Measurements from ENCODE around the gene MTCL3.

Gene MTCL3

DNA sequence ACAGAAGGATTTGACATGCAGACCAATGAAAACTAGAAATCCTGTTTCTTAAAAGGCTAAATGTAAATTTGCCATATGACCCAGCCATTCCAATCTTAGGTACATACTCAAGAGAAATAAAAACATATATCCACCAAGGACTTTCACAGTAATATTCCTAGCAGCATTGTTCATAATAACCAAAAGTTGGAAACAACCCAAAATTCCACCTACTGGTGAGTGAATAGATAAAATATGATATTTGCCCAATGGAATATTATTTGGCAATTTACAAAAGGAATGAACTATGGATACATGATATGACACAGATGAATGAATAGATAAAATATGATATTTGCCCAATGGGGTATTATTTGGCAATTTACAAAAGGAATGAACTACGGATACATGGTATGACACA is 22.7 kb downstream of the MTCL3 start:
- Mint-ChIP-seq H3K36me3 (peaks cover 4% of the 10 kb centered on the region), H3K4me1 (no peaks in the 10 kb centered on the region), H3K27me3 (ENCODE audit: low read depth) (no peaks in the 10 kb centered on the region), H3K4me3 (no peak overlapping the region), H3K27ac (no peak overlapping the region), H3K9me3 (peaks cover 3% of the 10 kb centered on the region; the same call in 1 of the 2 replicates)
- ATAC-seq (no peak), DNase-seq (ENCODE audit: low spot score) (no peak)
- TF ChIP-seq, protein P1, sequence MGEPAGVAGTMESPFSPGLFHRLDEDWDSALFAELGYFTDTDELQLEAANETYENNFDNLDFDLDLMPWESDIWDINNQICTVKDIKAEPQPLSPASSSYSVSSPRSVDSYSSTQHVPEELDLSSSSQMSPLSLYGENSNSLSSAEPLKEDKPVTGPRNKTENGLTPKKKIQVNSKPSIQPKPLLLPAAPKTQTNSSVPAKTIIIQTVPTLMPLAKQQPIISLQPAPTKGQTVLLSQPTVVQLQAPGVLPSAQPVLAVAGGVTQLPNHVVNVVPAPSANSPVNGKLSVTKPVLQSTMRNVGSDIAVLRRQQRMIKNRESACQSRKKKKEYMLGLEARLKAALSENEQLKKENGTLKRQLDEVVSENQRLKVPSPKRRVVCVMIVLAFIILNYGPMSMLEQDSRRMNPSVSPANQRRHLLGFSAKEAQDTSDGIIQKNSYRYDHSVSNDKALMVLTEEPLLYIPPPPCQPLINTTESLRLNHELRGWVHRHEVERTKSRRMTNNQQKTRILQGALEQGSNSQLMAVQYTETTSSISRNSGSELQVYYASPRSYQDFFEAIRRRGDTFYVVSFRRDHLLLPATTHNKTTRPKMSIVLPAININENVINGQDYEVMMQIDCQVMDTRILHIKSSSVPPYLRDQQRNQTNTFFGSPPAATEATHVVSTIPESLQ (CRISPR knock-in tag; IDR thresholded peaks at IDR 0.05) = no peak
- TF ChIP-seq NFYB (CRISPR knock-in tag; conservative IDR thresholded peaks at IDR 0.05; ENCODE audit: low read depth) (no peak), GTF2I (CRISPR knock-in tag; conservative IDR thresholded peaks at IDR 0.05) (no peak), JAZF1 (CRISPR knock-in tag; IDR thresholded peaks at IDR 0.05) (no peak), ZNF396 (CRISPR knock-in tag; IDR thresholded peaks at IDR 0.05; ENCODE audit: borderline replicate concordance) (no peak), FOXK1 (CRISPR knock-in tag; IDR thresholded peaks at IDR 0.05) (no peak), FOXP1 (CRISPR knock-in tag; IDR thresholded peaks at IDR 0.05; ENCODE audit: borderline replicate concordance) (no peak), SMAD3 (CRISPR knock-in tag; IDR thresholded peaks at IDR 0.05; ENCODE audit: borderline replicate concordance) (no peak), TEAD4 (CRISPR knock-in tag; IDR thresholded peaks at IDR 0.05) (no peak), GABPB1 (CRISPR knock-in tag; IDR thresholded peaks at IDR 0.05) (no peak)
- TF ChIP-seq, protein P2, sequence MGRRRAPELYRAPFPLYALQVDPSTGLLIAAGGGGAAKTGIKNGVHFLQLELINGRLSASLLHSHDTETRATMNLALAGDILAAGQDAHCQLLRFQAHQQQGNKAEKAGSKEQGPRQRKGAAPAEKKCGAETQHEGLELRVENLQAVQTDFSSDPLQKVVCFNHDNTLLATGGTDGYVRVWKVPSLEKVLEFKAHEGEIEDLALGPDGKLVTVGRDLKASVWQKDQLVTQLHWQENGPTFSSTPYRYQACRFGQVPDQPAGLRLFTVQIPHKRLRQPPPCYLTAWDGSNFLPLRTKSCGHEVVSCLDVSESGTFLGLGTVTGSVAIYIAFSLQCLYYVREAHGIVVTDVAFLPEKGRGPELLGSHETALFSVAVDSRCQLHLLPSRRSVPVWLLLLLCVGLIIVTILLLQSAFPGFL (CRISPR knock-in tag; IDR thresholded peaks at IDR 0.05; ENCODE audit: borderline replicate concordance) = no peak
- TF ChIP-seq, protein P3, sequence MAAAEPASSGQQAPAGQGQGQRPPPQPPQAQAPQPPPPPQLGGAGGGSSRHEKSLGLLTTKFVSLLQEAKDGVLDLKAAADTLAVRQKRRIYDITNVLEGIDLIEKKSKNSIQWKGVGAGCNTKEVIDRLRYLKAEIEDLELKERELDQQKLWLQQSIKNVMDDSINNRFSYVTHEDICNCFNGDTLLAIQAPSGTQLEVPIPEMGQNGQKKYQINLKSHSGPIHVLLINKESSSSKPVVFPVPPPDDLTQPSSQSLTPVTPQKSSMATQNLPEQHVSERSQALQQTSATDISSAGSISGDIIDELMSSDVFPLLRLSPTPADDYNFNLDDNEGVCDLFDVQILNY (CRISPR knock-in tag; IDR thresholded peaks at IDR 0.05) = no peak
- TF ChIP-seq, protein P4, sequence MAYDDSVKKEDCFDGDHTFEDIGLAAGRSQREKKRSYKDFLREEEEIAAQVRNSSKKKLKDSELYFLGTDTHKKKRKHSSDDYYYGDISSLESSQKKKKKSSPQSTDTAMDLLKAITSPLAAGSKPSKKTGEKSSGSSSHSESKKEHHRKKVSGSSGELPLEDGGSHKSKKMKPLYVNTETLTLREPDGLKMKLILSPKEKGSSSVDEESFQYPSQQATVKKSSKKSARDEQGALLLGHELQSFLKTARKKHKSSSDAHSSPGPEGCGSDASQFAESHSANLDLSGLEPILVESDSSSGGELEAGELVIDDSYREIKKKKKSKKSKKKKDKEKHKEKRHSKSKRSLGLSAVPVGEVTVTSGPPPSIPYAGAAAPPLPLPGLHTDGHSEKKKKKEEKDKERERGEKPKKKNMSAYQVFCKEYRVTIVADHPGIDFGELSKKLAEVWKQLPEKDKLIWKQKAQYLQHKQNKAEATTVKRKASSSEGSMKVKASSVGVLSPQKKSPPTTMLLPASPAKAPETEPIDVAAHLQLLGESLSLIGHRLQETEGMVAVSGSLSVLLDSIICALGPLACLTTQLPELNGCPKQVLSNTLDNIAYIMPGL (CRISPR knock-in tag; IDR thresholded peaks at IDR 0.05) = no peak
- TF ChIP-seq, protein P5, sequence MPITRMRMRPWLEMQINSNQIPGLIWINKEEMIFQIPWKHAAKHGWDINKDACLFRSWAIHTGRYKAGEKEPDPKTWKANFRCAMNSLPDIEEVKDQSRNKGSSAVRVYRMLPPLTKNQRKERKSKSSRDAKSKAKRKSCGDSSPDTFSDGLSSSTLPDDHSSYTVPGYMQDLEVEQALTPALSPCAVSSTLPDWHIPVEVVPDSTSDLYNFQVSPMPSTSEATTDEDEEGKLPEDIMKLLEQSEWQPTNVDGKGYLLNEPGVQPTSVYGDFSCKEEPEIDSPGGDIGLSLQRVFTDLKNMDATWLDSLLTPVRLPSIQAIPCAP (CRISPR knock-in tag; IDR thresholded peaks at IDR 0.05) = no peak
- POLR2A ChIA-PET = no interaction called here
- CTCF ChIA-PET = interaction anchor here (1.9 kb wide), 1 partner anchor 20 kb away, joined by 10 read pairs; no protein-coding TSS in a partner anchor

DNA sequence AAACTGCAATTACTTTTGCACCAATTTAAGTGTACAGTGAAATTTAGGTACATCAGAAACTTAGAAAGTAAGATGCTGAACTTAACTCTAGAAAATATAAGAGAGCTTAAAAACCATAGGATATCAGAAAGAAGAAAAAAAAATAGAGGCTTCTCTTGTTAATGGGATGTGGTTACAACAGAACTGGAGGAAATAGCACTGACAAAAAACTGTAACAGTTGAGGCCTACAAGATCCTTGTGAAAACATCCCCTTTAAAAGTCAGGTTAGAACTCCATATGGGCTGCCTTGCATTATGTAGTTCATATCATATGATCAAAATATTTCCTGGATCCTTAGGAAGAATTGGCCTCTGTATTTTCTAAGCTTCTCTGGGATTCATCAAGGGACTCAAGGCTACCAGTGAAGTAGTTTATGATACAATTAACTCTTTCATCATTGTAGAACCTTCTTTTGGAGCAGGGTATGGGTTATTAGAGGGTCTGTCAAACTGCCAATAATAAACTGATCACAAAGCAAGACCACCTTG is 24.8 kb downstream of the MTCL3 start:
- CTCF ChIA-PET = interaction anchor here (3.3 kb wide), 1 partner anchor 22 kb away, joined by 30 read pairs; no protein-coding TSS in a partner anchor
- TF ChIP-seq SMAD4 (CRISPR knock-in tag; IDR thresholded peaks at IDR 0.05) = no peak
- TF ChIP-seq, protein P6, sequence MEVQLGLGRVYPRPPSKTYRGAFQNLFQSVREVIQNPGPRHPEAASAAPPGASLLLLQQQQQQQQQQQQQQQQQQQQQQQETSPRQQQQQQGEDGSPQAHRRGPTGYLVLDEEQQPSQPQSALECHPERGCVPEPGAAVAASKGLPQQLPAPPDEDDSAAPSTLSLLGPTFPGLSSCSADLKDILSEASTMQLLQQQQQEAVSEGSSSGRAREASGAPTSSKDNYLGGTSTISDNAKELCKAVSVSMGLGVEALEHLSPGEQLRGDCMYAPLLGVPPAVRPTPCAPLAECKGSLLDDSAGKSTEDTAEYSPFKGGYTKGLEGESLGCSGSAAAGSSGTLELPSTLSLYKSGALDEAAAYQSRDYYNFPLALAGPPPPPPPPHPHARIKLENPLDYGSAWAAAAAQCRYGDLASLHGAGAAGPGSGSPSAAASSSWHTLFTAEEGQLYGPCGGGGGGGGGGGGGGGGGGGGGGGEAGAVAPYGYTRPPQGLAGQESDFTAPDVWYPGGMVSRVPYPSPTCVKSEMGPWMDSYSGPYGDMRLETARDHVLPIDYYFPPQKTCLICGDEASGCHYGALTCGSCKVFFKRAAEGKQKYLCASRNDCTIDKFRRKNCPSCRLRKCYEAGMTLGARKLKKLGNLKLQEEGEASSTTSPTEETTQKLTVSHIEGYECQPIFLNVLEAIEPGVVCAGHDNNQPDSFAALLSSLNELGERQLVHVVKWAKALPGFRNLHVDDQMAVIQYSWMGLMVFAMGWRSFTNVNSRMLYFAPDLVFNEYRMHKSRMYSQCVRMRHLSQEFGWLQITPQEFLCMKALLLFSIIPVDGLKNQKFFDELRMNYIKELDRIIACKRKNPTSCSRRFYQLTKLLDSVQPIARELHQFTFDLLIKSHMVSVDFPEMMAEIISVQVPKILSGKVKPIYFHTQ (CRISPR knock-in tag; IDR thresholded peaks at IDR 0.05) = no peak
- TF ChIP-seq NR3C1 (CRISPR knock-in tag; conservative IDR thresholded peaks at IDR 0.05; ENCODE audit: low read depth) = no peak
- no peak for TF ChIP-seq GRHL2 (CRISPR knock-in tag; IDR thresholded peaks at IDR 0.05; ENCODE audit: insufficient replicate concordance, severe bottlenecking)
- TF ChIP-seq, protein P7, sequence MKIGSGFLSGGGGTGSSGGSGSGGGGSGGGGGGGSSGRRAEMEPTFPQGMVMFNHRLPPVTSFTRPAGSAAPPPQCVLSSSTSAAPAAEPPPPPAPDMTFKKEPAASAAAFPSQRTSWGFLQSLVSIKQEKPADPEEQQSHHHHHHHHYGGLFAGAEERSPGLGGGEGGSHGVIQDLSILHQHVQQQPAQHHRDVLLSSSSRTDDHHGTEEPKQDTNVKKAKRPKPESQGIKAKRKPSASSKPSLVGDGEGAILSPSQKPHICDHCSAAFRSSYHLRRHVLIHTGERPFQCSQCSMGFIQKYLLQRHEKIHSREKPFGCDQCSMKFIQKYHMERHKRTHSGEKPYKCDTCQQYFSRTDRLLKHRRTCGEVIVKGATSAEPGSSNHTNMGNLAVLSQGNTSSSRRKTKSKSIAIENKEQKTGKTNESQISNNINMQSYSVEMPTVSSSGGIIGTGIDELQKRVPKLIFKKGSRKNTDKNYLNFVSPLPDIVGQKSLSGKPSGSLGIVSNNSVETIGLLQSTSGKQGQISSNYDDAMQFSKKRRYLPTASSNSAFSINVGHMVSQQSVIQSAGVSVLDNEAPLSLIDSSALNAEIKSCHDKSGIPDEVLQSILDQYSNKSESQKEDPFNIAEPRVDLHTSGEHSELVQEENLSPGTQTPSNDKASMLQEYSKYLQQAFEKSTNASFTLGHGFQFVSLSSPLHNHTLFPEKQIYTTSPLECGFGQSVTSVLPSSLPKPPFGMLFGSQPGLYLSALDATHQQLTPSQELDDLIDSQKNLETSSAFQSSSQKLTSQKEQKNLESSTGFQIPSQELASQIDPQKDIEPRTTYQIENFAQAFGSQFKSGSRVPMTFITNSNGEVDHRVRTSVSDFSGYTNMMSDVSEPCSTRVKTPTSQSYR (CRISPR knock-in tag; IDR thresholded peaks at IDR 0.05) = no peak
- TF ChIP-seq SMAD3 (CRISPR knock-in tag; IDR thresholded peaks at IDR 0.05; ENCODE audit: borderline replicate concordance) = no peak
- TF ChIP-seq, protein P3 (CRISPR knock-in tag; IDR thresholded peaks at IDR 0.05) = no peak

More for the DNA sequence above, 24.8 kb downstream of the MTCL3 start:
- POLR2A ChIA-PET = interaction anchor here (0.7 kb wide), 1 partner anchor 21 kb away, joined by 3 read pairs; no protein-coding TSS in a partner anchor
- no peak overlapping the region for H3K27ac Mint-ChIP-seq
- peaks cover 13% of the 10 kb centered on the region for H3K9me3 Mint-ChIP-seq
- ATAC-seq (no peak), DNase-seq (ENCODE audit: low spot score) (no peak)
- no peak overlapping the region for H3K4me3 Mint-ChIP-seq
- H3K36me3 Mint-ChIP-seq = peaks cover 23% of the 10 kb centered on the region
- H3K27me3 Mint-ChIP-seq (ENCODE audit: low read depth) = no peaks in the 10 kb centered on the region
- no peaks in the 10 kb centered on the region for H3K4me1 Mint-ChIP-seq
